ENCODE data around the gene ETV3. TPM values are rescaled to one million over a fixed set of nuclear protein-coding genes. Genes with fewer than 3 reads are reported as not detected.
A peak's percentile ranks its signal among the peaks of the same experiment; 100 is the strongest.

ETV3 gene
- total RNA-seq, 2 experiments from 2014 or later, result 11.1 to 20.4 TPM

- H3K9me2 ChIP-seq (ENCODE audit: insufficient read depth, low read length), result no peaks in the 10 kb centered on the region
- H3K9me3 ChIP-seq (ENCODE audit: low read length), result no peaks in the 10 kb centered on the region
- ChIA-PET CTCF (ENCODE audit: unreplicated experiment) (no interaction called here), POLR2A (no interaction called here)
- no peak overlapping the region for H3K27ac ChIP-seq (ENCODE audit: low read depth, low read length, poor library complexity, severe bottlenecking)
- H3K36me3 ChIP-seq (ENCODE audit: insufficient read depth, low read length), result peaks cover 68% of the 10 kb centered on the region
- DNase-seq (ENCODE audit: low spot score), result peak; percentile 8
- no TSS peak for BruUV-seq (replicated peaks)
- intact Hi-C loops (cut with micrococcal nuclease; ENCODE audit: unreplicated experiment), result no loop called here
- peaks cover 15% of the 10 kb centered on the region for H4K20me1 ChIP-seq (ENCODE audit: insufficient read depth, low read length)
- no peak overlapping the region for H3K4me2 ChIP-seq (ENCODE audit: low read length)
- H2AFZ ChIP-seq (ENCODE audit: low read length), result no peak overlapping the region
- H3K4me1 ChIP-seq (ENCODE audit: insufficient read depth, low read length, poor library complexity, severe bottlenecking), result peaks cover 20% of the 10 kb centered on the region
- H3K4me3 ChIP-seq (ENCODE audit: low read depth, low read length, poor library complexity, severe bottlenecking), result no peak overlapping the region
- no peak for TF ChIP-seq EZH2phosphoT487 (IDR thresholded peaks at IDR 0.05; ENCODE audit: borderline replicate concordance, low read depth, low read length)
- peak; percentile 33; the same call in 1 of the 2 replicates for TF ChIP-seq CTCF (conservative IDR thresholded peaks at IDR 0.05; ENCODE audit: low read length)
- peaks cover 23% of the 10 kb centered on the region for H3K79me2 ChIP-seq (ENCODE audit: insufficient read depth, low read depth, low read length)
Observed at GRCh38 chr1:157134442-157134841, 3.8 kb downstream of the ETV3 start.

DNA sequence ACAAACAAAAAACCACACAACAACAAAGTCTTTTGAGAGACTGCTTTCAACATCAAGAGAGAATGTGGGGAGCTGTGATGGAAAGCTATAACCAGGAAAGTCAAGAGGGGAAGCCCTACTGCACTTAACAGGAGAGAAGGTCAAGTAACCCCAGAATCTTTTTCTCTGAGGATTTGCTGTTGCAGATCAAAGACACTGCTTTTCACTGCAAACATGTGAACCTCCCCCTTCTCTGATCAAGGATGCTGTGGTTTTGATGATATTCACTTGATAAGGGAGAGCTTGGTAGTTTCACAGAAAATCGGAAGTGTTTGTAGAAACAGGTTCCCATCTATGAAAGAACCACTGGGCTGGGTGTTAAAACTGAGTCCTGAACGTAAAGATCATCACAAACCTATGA lies 4.8 kb downstream of the ETV3 start:
- no peak overlapping the region for H3K27ac ChIP-seq (ENCODE audit: low read depth, low read length, poor library complexity, severe bottlenecking)
- H3K4me3 ChIP-seq (ENCODE audit: low read depth, low read length, poor library complexity, severe bottlenecking), result no peak overlapping the region
- no peak for DNase-seq (ENCODE audit: low spot score)
- no TSS peak for BruUV-seq (replicated peaks)
- H3K36me3 ChIP-seq (ENCODE audit: insufficient read depth, low read length), result peaks cover 76% of the 10 kb centered on the region
- CTCF ChIA-PET (ENCODE audit: unreplicated experiment), result no interaction called here
- TF ChIP-seq CTCF (conservative IDR thresholded peaks at IDR 0.05; ENCODE audit: low read length) (no peak), EZH2phosphoT487 (IDR thresholded peaks at IDR 0.05; ENCODE audit: borderline replicate concordance, low read depth, low read length) (no peak)
- H3K9me3 ChIP-seq (ENCODE audit: low read length), result no peaks in the 10 kb centered on the region
- peaks cover 12% of the 10 kb centered on the region for H3K4me1 ChIP-seq (ENCODE audit: insufficient read depth, low read length, poor library complexity, severe bottlenecking)
- no peak overlapping the region for H2AFZ ChIP-seq (ENCODE audit: low read length)
- no peaks in the 10 kb centered on the region for H3K9me2 ChIP-seq (ENCODE audit: insufficient read depth, low read length)
- peaks cover 15% of the 10 kb centered on the region for H4K20me1 ChIP-seq (ENCODE audit: insufficient read depth, low read length)
- H3K4me2 ChIP-seq (ENCODE audit: low read length), result no peak overlapping the region
- intact Hi-C loops (cut with micrococcal nuclease; ENCODE audit: unreplicated experiment), result no loop called here
- POLR2A ChIA-PET, result no interaction called here
- H3K79me2 ChIP-seq (ENCODE audit: insufficient read depth, low read depth, low read length), result peaks cover 23% of the 10 kb centered on the region

GRCh38 chr1:157132616-157133167 lies 5.5 kb downstream of the ETV3 start:
- no peak overlapping the region for H2AFZ ChIP-seq (ENCODE audit: low read length)
- H3K9me3 ChIP-seq (ENCODE audit: low read length), result no peaks in the 10 kb centered on the region
- H4K20me1 ChIP-seq (ENCODE audit: insufficient read depth, low read length), result peaks cover 15% of the 10 kb centered on the region
- BruUV-seq (replicated peaks), result no TSS peak
- DNase-seq (ENCODE audit: low spot score), result no peak
- POLR2A ChIA-PET, result no interaction called here
- H3K4me2 ChIP-seq (ENCODE audit: low read length), result no peak overlapping the region
- intact Hi-C loops (cut with micrococcal nuclease; ENCODE audit: unreplicated experiment), result no loop called here
- peaks cover 21% of the 10 kb centered on the region for H3K79me2 ChIP-seq (ENCODE audit: insufficient read depth, low read depth, low read length)
- TF ChIP-seq CTCF (conservative IDR thresholded peaks at IDR 0.05; ENCODE audit: low read length) (no peak), EZH2phosphoT487 (IDR thresholded peaks at IDR 0.05; ENCODE audit: borderline replicate concordance, low read depth, low read length) (no peak)
- H3K4me3 ChIP-seq (ENCODE audit: low read depth, low read length, poor library complexity, severe bottlenecking), result no peak overlapping the region
- peaks cover 82% of the 10 kb centered on the region for H3K36me3 ChIP-seq (ENCODE audit: insufficient read depth, low read length)
- H3K4me1 ChIP-seq (ENCODE audit: insufficient read depth, low read length, poor library complexity, severe bottlenecking), result peaks cover 12% of the 10 kb centered on the region
- CTCF ChIA-PET (ENCODE audit: unreplicated experiment), result no interaction called here
- no peak overlapping the region for H3K27ac ChIP-seq (ENCODE audit: low read depth, low read length, poor library complexity, severe bottlenecking)
- no peaks in the 10 kb centered on the region for H3K9me2 ChIP-seq (ENCODE audit: insufficient read depth, low read length)
